A549 (cell line): Measurements from ENCODE around the gene PRKCD.

ENCODE experiments used
- MAX ChIP-seq: IDR thresholded peaks from 2 replicates; pipeline ENCODE4 v1.6.1; 2012
- REST ChIP-seq: fragments of 200-600 bp; sonication (generic); IDR thresholded peaks from 2 replicates; pipeline ENCODE4 v1.6.1; 2016; ENCODE audit warnings: antibody characterized with exemption, mild to moderate bottlenecking, moderate library complexity

- no peak for TF ChIP-seq MAX
- no peak for TF ChIP-seq REST
Observed at GRCh38 chr3:53234130-53234840, 73.3 kb downstream of the PRKCD start.
